LoVo (cell line): Measurements from ENCODE around the gene ADAMTS16.
A peak's percentile ranks its signal among the peaks of the same experiment; 100 is the strongest.

ENCODE experiments used
- DNase-seq: peaks from one replicate; pipeline ENCODE4 v3.0.0-alpha.2; 2016; ENCODE audit warnings: low spot score

The ADAMTS16 gene

GRCh38 chr5:5234912-5235311, 94.8 kb downstream of the ADAMTS16 start:
- no peak for DNase-seq

- DNase-seq: no peak
Observed at GRCh38 chr5:5235685-5236084, 95.6 kb downstream of the ADAMTS16 start.

DNA sequence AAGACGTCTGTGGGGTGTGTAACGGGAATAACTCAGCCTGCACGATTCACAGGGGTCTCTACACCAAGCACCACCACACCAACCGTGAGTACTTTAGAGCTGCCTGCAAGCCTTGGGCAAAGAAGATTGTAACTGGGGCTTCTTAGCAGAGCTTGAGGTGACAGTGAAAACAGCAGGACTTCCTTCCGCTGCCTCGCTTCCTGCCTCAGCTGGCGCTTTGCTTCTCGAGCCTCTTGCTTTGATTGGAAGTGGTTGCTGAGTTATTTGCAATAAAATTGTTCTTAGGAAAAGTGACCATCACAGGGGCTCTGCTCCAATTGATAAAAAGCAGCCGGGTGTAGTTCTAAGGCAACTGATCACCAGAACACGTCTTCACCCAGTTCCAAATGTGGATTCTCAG, 99.1 kb downstream of the ADAMTS16 start:
- no peak for DNase-seq

- no peak for DNase-seq
Observed at GRCh38 chr5:5240234-5240633, 100.1 kb downstream of the ADAMTS16 start.

DNA sequence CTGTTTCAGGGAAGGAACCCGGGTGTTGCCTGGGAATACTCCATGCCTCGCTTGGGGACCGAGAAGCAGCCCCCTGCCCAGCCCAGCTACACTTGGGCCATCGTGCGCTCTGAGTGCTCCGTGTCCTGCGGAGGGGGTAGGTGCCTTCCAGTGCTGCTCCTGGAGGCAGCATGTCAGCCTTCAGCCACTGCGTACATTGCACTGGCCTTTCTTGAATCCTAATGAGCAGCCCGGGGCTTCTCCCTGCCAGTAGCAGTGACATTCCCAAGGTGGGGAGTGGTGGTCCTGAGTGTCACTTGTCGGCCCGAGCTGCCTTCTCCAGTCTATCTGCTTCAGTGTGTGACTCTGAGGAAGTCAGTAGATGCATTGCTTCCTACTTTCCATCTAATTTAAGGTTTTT, 101.9 kb downstream of the ADAMTS16 start:
- DNase-seq: no peak

- DNase-seq: no peak
Observed at GRCh38 chr5:5246736-5247135, 106.6 kb downstream of the ADAMTS16 start.

GRCh38 chr5:5250758-5251157, 110.6 kb downstream of the ADAMTS16 start:
- no peak for DNase-seq

DNA sequence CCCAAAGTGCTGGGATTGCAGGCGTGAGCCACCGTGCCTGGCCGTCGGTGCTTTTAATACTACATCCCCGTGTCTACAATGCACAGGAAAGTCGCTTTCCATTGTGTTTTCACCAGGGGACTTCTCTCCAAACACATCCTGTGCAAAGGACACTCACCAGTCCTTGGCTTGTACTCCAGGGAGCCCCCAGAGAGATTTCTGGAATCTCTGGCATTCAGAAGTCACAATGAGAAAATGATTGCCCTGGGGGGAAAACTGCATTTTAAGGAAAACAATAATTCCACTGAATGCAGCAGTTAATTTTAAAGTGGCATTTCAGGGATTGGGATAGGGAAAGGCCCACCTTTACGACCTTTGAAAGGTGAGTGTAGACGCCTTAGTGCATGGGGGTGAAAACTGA, 112.0 kb downstream of the ADAMTS16 start:
- no peak for DNase-seq

DNA sequence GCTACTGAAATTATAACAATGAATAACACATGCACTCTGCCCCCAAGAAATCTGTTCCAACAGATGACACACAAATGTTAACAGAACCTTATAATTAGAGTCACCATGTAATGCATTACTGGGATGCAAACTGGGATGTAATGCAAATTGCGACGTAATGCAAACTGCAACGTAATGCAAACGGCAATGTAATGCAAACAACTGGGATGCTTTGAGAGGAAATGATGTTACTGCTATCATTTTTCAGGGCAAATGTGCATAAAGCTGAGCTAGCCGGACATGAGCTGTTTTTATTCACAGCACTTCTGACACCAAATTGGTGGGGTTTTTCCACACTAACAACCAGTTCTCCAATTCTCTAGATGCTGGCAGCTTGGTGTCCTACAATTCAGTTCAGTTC, 117.2 kb downstream of the ADAMTS16 start:
- DNase-seq: no peak

- DNase-seq: no peak
Observed at GRCh38 chr5:5258564-5258963, 118.4 kb downstream of the ADAMTS16 start.

DNA sequence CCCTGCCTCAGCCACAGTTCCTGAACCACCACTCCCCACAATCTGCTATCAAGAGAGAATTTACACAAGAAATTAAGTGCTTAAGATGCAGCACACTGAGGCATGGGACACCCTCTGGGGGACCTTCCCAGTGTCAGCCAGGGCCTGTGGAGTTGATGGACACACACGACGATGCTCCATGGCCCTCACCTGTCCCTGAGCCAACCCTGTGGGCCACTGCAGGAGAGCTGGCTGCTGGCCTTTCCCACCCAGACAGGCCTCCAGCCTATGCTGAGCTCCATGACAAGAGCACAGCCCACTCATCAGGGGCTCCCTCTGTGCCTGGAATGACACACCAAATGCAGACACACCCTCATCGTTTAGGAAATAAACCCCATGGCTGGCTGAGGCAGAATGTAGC, 124.6 kb downstream of the ADAMTS16 start:
- no peak for DNase-seq

DNA sequence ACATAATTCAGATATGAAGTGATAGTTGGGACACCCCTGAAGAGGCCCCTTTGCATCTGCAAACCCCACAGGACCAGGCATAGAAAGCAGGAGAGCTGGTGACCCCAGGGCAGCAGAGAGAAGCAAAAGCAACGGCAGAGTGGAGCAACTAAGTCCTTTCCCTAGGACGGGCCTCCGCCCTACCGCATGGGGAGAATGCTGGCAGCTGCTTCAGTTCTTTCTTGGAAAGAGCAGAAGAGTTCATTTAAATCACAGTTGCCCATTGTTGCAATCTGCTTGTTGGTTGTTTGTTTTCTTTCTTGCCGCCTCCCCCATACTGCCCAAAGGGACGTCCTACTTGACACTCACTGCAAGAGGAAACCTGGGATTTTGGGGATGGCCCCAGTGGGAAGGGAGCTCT, 126.2 kb downstream of the ADAMTS16 start:
- no peak for DNase-seq

DNA sequence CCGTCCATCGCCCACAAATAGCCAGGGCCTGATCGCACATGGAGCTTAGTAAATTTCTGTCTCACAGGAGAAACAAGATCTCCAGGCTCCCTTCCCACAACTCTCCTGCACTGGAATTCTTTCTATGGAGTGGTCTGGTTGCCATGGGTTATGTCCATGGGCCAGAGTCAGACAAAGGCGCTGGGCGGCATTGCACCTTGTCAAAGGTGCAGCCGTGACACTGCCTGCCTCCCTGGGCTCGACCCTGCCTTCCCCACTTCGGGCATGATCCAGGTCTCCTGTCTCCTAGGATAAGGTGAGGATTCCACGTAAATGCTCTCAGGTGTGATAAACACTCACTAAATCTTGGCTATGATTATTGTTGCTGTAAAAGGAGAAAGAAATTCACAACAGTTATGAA, 130.0 kb downstream of the ADAMTS16 start:
- no peak for DNase-seq

- DNase-seq: peak; percentile 85
Observed at GRCh38 chr5:5270958-5271785, 131.0 kb downstream of the ADAMTS16 start.

GRCh38 chr5:5271786-5272321, 131.7 kb downstream of the ADAMTS16 start:
- no peak for DNase-seq

GRCh38 chr5:5273398-5273797, 133.3 kb downstream of the ADAMTS16 start:
- no peak for DNase-seq

- DNase-seq: no peak
Observed at GRCh38 chr5:5273976-5274375, 133.8 kb downstream of the ADAMTS16 start.

GRCh38 chr5:5275211-5275610, 135.1 kb downstream of the ADAMTS16 start:
- no peak for DNase-seq

DNA sequence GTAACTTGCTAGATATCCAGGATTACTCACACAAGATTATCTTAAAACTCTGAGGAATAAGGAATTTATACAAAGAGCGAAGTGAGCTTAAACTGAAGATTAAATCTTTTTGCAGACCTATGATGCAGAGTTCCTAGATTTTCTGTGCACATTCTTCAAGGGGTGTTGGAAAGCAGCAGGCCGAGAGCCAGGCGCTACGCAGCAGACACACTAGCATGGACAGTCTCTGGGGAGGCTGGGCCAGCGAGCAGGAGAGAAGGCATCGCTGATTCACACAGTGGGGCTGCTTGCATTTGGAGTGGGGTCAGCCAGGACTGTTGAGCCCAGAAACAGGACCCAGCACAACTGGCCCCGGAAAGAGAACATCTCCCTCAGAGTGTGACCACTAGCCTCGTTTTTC, 136.3 kb downstream of the ADAMTS16 start:
- no peak for DNase-seq

DNA sequence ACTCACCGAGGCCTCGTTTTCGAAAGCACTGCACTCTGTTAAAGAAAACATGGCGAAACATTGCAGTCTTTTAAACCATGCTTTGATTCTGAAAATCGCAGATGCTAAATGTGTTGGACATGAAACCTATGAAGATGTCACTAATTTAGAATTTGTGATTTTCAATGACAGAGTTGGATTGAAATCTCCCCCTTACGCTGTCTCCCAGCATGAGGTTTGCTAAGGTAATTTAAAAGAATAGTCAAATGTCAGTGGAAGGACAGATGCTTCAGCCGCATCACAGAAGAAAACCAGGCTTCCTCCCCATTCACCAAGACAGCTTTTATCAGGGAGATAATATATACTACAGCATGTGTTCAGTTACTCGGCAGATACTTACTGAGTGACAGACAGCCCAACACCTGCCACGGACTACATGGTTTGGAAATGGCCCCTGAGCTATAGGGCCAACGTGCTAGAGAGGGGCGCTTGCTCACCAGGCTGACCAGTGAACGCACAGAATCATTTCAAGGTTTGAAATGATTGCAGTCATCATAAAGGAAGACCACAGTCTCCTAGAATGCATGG, 136.9 kb downstream of the ADAMTS16 start:
- DNase-seq: no peak

DNA sequence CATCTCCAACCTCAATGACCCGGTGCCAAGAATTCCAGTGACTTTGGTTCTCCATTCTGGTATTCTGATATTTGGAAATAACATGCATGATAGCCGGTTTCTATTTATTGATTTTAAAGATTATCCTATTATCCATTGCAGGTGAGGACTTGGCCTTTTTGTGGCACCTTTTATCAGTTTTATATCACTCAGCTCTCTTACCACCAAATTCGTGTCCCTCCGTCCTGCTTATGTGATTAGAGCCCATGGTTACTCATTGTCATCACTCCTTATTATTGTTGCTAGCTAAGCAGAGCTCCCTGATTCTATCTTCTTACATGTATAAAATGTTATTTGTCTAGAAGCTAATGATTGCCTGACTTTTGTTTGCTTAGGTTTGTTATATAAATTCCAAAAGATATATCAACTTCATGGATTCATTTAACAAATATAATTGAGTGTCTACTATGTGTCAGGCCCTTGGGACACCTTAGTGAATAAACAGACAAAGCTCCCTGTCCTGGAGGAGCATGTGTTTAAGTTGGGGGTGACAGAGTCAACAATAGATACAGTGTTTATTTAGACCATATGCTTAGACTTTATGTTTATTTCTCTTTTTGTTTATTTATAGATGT, 138.2 kb downstream of the ADAMTS16 start:
- no peak for DNase-seq

DNA sequence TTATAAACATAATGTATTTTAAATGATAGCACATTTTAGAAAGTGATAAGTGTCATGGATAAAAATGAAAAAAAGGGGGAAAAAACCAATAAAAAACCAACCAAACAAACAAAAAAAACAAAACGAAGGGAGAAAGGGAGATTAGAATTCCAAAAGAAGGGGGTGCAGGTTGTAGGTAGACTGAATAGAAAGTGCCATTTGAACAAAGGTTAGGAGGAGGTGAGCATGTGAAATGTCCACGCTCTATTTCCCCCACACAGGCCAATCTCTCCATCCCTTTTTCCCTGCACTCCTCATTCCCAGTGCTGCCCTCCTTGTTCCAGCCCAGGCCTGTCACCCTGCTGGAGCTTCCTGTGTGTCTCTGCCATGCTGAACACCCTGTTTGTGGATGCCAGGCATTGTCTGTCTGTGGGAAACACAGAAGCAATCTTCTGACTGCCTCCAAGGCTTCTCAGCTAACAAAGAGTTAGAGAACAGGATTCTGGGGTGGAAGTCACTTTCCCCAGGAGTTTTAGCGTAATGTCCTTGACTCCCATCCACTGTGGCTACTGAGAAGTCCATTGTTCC, 138.8 kb downstream of the ADAMTS16 start:
- DNase-seq: no peak

- DNase-seq: no peak
Observed at GRCh38 chr5:5285906-5286305, 145.8 kb downstream of the ADAMTS16 start.
